SK-N-SH treated with all-trans-retinoic acid at 6 μM for 48 hours (cell line): ENCODE measurements around the gene SFXN5.

Source experiments
- ARNTL ChIP-seq: fragments of 450-650 bp; formaldehyde crosslinking; IDR thresholded peaks from 2 replicates; pipeline ENCODE4 v1.5.0; 2020; ENCODE audit warnings: low read depth, mild to moderate bottlenecking, moderate library complexity, borderline replicate concordance
- PPARA ChIP-seq: fragments of 250-450 bp; sonication (Bioruptor Pico); IDR thresholded peaks from 2 replicates; pipeline ENCODE4 v1.5.0; 2020; ENCODE audit warnings: mild to moderate bottlenecking, borderline replicate concordance
- SNAI2 ChIP-seq: fragments of 250-450 bp; sonication (Bioruptor Pico); IDR thresholded peaks from 2 replicates; pipeline ENCODE4 v1.5.0; 2020; ENCODE audit warnings: mild to moderate bottlenecking, moderate library complexity
- TCF4 ChIP-seq: fragments of 250-450 bp; sonication (Bioruptor Pico); IDR thresholded peaks from 2 replicates; pipeline ENCODE4 v1.8.0; 2021; ENCODE audit warnings: mild to moderate bottlenecking, moderate library complexity, borderline replicate concordance
- ZC3H10 ChIP-seq: fragments of 250-450 bp; sonication (Bioruptor Pico); IDR thresholded peaks from 2 replicates; pipeline ENCODE4 v1.5.1; 2021; ENCODE audit warnings: mild to moderate bottlenecking, moderate library complexity
- ZNF565 ChIP-seq: fragments of 450-650 bp; formaldehyde crosslinking; conservative IDR thresholded peaks from 2 replicates; pipeline ENCODE4 v1.5.0; 2020; ENCODE audit warnings: low read depth, mild to moderate bottlenecking, moderate library complexity
- ZNF8 ChIP-seq: fragments of 450-650 bp; formaldehyde crosslinking; IDR thresholded peaks from 2 replicates; pipeline ENCODE4 v1.5.0; 2020; ENCODE audit warnings: mild to moderate bottlenecking, moderate library complexity
- TF ChIP-seq, protein P1 (sequence below): fragments of 250-450 bp; sonication (Bioruptor Pico); IDR thresholded peaks from 2 replicates; pipeline ENCODE4 v1.8.0; 2020; ENCODE audit warnings: mild to moderate bottlenecking, moderate library complexity, borderline replicate concordance

DNA sequence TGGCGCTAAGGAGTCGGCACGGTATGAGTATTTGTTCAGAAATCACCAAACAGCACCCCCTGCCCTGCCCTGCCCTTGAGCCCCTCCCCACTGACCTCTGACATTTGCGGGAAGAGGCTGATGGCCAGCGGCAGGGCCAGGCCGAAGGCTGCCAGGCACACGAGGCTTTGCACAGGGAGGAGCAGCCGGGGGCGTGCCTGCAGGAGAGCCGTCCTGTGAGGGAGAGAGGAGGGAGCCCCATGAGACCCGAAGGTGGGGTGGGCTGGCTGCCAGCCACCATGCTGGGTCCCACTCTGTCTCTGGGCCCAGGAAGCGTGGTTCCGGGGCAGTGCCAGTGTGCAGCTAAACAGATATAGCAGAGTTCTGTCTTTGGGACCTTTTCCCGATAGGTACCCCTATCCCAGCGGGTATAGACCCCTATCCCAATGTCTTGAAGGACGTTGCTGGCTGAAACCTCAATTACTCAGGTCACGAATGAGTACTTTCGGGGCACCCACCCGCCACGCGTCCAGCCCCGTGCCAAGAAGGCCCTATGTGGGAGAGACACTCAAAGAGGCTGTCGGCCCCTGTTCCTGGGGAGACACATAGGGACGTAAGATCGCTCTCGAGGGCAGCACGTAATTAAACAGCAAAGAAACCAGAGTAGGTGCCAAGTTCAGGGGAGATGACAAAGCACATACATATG lies 110.3 kb downstream of the SFXN5 start:
- no peak for TF ChIP-seq TCF4
- TF ChIP-seq, protein P1, sequence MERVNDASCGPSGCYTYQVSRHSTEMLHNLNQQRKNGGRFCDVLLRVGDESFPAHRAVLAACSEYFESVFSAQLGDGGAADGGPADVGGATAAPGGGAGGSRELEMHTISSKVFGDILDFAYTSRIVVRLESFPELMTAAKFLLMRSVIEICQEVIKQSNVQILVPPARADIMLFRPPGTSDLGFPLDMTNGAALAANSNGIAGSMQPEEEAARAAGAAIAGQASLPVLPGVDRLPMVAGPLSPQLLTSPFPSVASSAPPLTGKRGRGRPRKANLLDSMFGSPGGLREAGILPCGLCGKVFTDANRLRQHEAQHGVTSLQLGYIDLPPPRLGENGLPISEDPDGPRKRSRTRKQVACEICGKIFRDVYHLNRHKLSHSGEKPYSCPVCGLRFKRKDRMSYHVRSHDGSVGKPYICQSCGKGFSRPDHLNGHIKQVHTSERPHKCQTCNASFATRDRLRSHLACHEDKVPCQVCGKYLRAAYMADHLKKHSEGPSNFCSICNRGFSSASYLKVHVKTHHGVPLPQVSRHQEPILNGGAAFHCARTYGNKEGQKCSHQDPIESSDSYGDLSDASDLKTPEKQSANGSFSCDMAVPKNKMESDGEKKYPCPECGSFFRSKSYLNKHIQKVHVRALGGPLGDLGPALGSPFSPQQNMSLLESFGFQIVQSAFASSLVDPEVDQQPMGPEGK (CRISPR knock-in tag) = no peak
- no peak for TF ChIP-seq ZC3H10 (CRISPR knock-in tag)
- no peak for TF ChIP-seq SNAI2 (CRISPR knock-in tag)
- no peak for TF ChIP-seq PPARA (CRISPR knock-in tag)
- TF ChIP-seq ZNF8 (CRISPR knock-in tag) = no peak
- TF ChIP-seq ARNTL (CRISPR knock-in tag) = no peak
- no peak for TF ChIP-seq ZNF565 (CRISPR knock-in tag)
